ENCODE results near the gene FOXK1.
"Not testable (repeated sequence)": the region's sequence is repeated elsewhere in the genome, so short reads cannot be mapped to it uniquely, and the experiment has no call there.

The FOXK1 gene

GRCh38 chr7:4663239-4664018 is 18.7 kb upstream of the FOXK1 start:
- TF ChIP-seq MYC (IDR thresholded peaks at IDR 0.05; ENCODE audit: low read depth, low read length) (no peak), MAX (IDR thresholded peaks at IDR 0.05; ENCODE audit: low read depth, low read length) (peak; percentile 56)
- H3K4me3 ChIP-seq (ENCODE audit: low read depth, low read length) = no peak overlapping the region
- no peak for DNase-seq (ENCODE audit: low read depth)

GRCh38 chr7:4665661-4666060 is 16.4 kb upstream of the FOXK1 start:
- peak; percentile 58 for DNase-seq (ENCODE audit: low read depth)
- TF ChIP-seq MYC (IDR thresholded peaks at IDR 0.05; ENCODE audit: low read depth, low read length) (no peak), POLR2A (IDR thresholded peaks at IDR 0.05; ENCODE audit: extremely low read depth, insufficient read length) (no peak), MAX (IDR thresholded peaks at IDR 0.05; ENCODE audit: low read depth, low read length) (no peak), CTCF (IDR thresholded peaks at IDR 0.05; ENCODE audit: low read depth, low read length) (no peak)
- no peak overlapping the region for H3K4me3 ChIP-seq (ENCODE audit: low read depth, low read length)

- DNase-seq (ENCODE audit: low read depth) = no peak
- TF ChIP-seq MYC (IDR thresholded peaks at IDR 0.05; ENCODE audit: low read depth, low read length) (no peak), MAX (IDR thresholded peaks at IDR 0.05; ENCODE audit: low read depth, low read length) (no peak), POLR2A (IDR thresholded peaks at IDR 0.05; ENCODE audit: extremely low read depth, insufficient read length) (no peak), CTCF (IDR thresholded peaks at IDR 0.05; ENCODE audit: low read depth, low read length) (no peak)
- H3K4me3 ChIP-seq (ENCODE audit: low read depth, low read length) = no peak overlapping the region
These were observed 14.2 kb upstream of the FOXK1 start for GRCh38 chr7:4667776-4668509.

GRCh38 chr7:4668510-4668847 is 13.6 kb upstream of the FOXK1 start:
- TF ChIP-seq MYC (IDR thresholded peaks at IDR 0.05; ENCODE audit: low read depth, low read length) (no peak), MAX (IDR thresholded peaks at IDR 0.05; ENCODE audit: low read depth, low read length) (no peak), POLR2A (IDR thresholded peaks at IDR 0.05; ENCODE audit: extremely low read depth, insufficient read length) (no peak), CTCF (IDR thresholded peaks at IDR 0.05; ENCODE audit: low read depth, low read length) (no peak)
- no peak overlapping the region for H3K4me3 ChIP-seq (ENCODE audit: low read depth, low read length)
- DNase-seq (ENCODE audit: low read depth) = no peak

GRCh38 chr7:4670791-4671190 is 11.3 kb upstream of the FOXK1 start:
- H3K4me3 ChIP-seq (ENCODE audit: low read depth, low read length) = no peak overlapping the region
- TF ChIP-seq CTCF (IDR thresholded peaks at IDR 0.05; ENCODE audit: low read depth, low read length) (no peak), MYC (IDR thresholded peaks at IDR 0.05; ENCODE audit: low read depth, low read length) (no peak), MAX (IDR thresholded peaks at IDR 0.05; ENCODE audit: low read depth, low read length) (no peak), POLR2A (IDR thresholded peaks at IDR 0.05; ENCODE audit: extremely low read depth, insufficient read length) (no peak)
- no peak for DNase-seq (ENCODE audit: low read depth)

- H3K4me3 ChIP-seq (ENCODE audit: low read depth, low read length) = no peak overlapping the region
- TF ChIP-seq CTCF (IDR thresholded peaks at IDR 0.05; ENCODE audit: low read depth, low read length) (no peak), MYC (IDR thresholded peaks at IDR 0.05; ENCODE audit: low read depth, low read length) (no peak)
- DNase-seq (ENCODE audit: low read depth) = no peak
These were observed 6.2 kb upstream of the FOXK1 start for GRCh38 chr7:4675771-4676367.

- H3K4me3 ChIP-seq (ENCODE audit: low read depth, low read length); DNase-seq (ENCODE audit: low read depth): not testable (repeated sequence)
These were observed 4.6 kb upstream of the FOXK1 start for GRCh38 chr7:4677518-4677917.
